ENCODE measurements around the gene KAT2B. TPM values are rescaled to one million over a fixed set of nuclear protein-coding genes. Genes with fewer than 3 reads are reported as not detected.

Gene KAT2B
- total RNA-seq, 4 donors from 2014 or later = 57.2 to 122 (median 74.9) TPM

DNA sequence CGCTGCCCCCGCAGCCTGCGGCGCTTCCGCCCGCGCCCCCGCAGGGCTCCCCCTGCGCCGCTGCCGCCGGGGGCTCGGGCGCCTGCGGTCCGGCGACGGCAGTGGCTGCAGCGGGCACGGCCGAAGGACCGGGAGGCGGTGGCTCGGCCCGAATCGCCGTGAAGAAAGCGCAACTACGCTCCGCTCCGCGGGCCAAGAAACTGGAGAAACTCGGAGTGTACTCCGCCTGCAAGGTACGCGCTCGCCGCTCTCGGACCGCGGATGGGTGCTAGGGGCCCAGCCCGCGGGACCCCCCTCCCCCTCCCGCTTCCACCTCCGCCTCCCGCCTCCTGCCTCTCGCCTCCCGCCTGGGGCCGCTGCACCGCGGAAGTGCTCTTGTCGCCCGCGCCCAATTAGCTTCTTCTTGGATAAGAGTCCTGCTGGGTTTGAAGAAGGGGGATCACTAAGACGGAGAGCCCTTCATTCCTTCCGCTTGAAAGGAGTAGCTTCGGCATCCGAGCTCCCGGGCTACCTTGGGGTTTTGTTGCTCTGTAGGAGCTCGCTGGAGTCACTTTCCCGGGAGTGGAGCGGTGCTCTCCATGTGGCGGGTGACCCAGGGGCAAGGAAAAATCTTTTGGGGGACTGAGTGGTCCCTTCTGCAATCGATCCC, 426 bp downstream of the KAT2B start:
- peak overlapping the region; percentile 78 to 99 (median 95) for H3K27ac ChIP-seq
- H3K27me3 ChIP-seq = no peaks in the 10 kb centered on the region
- peak in 1 of 2 donors; percentile 62 for TF ChIP-seq POLR2A (IDR thresholded peaks at IDR 0.05)
- TF ChIP-seq, protein P1, sequence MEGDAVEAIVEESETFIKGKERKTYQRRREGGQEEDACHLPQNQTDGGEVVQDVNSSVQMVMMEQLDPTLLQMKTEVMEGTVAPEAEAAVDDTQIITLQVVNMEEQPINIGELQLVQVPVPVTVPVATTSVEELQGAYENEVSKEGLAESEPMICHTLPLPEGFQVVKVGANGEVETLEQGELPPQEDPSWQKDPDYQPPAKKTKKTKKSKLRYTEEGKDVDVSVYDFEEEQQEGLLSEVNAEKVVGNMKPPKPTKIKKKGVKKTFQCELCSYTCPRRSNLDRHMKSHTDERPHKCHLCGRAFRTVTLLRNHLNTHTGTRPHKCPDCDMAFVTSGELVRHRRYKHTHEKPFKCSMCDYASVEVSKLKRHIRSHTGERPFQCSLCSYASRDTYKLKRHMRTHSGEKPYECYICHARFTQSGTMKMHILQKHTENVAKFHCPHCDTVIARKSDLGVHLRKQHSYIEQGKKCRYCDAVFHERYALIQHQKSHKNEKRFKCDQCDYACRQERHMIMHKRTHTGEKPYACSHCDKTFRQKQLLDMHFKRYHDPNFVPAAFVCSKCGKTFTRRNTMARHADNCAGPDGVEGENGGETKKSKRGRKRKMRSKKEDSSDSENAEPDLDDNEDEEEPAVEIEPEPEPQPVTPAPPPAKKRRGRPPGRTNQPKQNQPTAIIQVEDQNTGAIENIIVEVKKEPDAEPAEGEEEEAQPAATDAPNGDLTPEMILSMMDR (IDR thresholded peaks at IDR 0.05) = no peak
- DNase-seq = peak; percentile 86 to 89
- intact Hi-C loops (cut with DNase I) = loop anchor here (5.0 kb wide), 1 partner anchor 93 kb away; the partner anchor contains the start of gene RAB5A
- H3K36me3 ChIP-seq = no peaks in the 10 kb centered on the region
- peak overlapping the region; percentile 5 to 73 (median 60) for H3K4me3 ChIP-seq (replicated peaks in 1 of 3)
- 0 to 2% methylated on average over 10 to 20 of the region's 64 CpGs for WGBS, 2 donors
- peaks cover 28 to 30% of the 10 kb centered on the region in 2 donors for H3K4me1 ChIP-seq
- no peaks in the 10 kb centered on the region for H3K9me3 ChIP-seq

DNA sequence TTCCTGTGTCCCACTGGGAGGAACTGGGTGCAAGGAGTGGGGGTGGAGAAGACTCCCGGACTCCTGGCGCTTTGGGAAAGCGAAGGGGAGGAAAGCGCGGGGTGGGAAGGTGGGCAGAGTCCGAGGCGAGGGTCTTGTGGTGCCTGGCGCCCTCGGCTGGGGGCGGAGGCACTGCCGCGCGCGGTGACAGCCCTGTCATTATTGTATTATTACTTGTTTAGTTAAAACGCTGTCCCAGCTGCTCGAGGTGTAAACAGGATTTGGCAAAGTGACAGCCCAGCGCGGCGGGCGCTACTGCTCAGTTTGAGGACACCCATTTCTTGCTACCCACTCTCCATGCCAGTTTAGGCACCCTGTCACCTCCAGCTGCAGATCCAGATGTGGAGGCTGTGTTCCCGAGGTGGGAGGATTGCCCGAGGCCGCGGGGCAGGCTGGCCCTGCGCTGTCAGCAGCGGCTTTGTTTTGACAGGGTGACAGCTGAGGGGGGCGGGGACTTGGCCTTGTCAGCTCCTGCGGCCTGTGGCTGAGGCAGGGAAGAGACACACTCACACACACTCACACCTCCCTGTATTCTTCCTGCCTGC, 1.0 kb downstream of the KAT2B start:
- H3K9me3 ChIP-seq = no peaks in the 10 kb centered on the region
- peak overlapping the region; percentile 78 to 99 (median 95) for H3K27ac ChIP-seq
- intact Hi-C loops (cut with DNase I) = loop anchor here (5.0 kb wide), 1 partner anchor 94 kb away; the partner anchor contains the start of gene RAB5A
- 1 to 2% methylated on average over 25 to 27 of the region's 28 CpGs for WGBS, 2 donors
- TF ChIP-seq POLR2A (IDR thresholded peaks at IDR 0.05) = peak in 1 of 2 donors; percentile 81
- TF ChIP-seq, protein P1 (IDR thresholded peaks at IDR 0.05) = no peak
- H3K27me3 ChIP-seq = no peaks in the 10 kb centered on the region
- peak overlapping the region; percentile 5 to 73 (median 60) for H3K4me3 ChIP-seq (replicated peaks in 1 of 3)
- no peaks in the 10 kb centered on the region for H3K36me3 ChIP-seq
- H3K4me1 ChIP-seq = peaks cover 28 to 30% of the 10 kb centered on the region in 2 donors
- DNase-seq = peak; percentile 94 to 97

DNA sequence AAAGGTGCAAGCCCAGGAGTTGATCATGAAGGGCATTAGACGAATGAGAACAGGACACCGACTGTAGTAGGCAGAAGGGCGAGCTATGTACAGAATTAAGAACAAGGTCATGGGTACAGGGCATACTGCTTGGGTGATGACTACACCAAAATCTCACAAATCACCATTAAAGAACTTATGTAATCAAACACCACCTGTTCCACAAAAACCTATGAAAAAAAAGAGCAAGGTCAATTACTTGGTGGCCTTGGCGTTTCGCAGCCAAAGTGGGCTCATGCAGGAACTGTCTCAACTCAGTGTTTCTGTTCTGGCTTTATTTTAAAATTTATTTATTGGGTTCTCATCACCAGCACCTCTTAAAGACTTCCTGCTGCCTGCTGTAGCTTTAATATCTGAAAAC, 2.1 kb downstream of the KAT2B start:
- no peak overlapping the region for H3K4me3 ChIP-seq (replicated peaks in 1 of 3)

DNA sequence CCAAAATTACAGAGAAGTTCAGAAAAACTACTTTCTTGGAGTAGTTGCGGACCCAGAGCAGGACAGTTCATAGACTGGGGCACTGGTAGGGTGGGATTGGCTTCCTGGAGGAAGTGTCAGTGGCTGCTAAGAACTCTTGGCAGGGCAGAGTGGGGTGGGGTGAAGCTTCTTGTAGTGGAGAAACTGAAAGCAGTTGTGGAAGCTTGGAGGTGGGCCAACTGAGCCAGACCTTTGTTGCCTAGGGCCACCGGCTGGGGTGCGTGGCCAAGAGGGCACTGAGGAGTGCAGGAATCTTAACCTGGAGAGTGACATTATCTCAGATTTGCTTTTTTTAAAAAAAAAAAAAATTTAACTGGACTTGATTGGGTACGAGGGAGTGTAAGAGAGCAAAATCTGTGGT, 3.1 kb downstream of the KAT2B start:
- Histone ChIP-seq H3K27me3 (no peaks in the 10 kb centered on the region), H3K4me1 (peaks cover 39 to 41% of the 10 kb centered on the region in 2 donors), H3K36me3 (no peaks in the 10 kb centered on the region), H3K9me3 (no peaks in the 10 kb centered on the region), H3K27ac (peak overlapping the region; percentile 80 to 95 (median 83)), H3K4me3 (replicated peaks in 1 of 3) (peak overlapping the region in 1 of 3 donors; percentile 13)
- DNase-seq = peak; percentile 94 to 95
- no peak for TF ChIP-seq POLR2A (IDR thresholded peaks at IDR 0.05)
- TF ChIP-seq, protein P1 (IDR thresholded peaks at IDR 0.05) = no peak
- intact Hi-C loops (cut with DNase I) = loop anchor here (5.0 kb wide), 1 partner anchor 96 kb away; the partner anchor contains the start of gene RAB5A
- WGBS, 2 donors = 20 to 21% methylated on average over 4 of the region's 4 CpGs

More for the DNA sequence above, 2.1 kb downstream of the KAT2B start:
- Histone ChIP-seq H3K27me3 (no peaks in the 10 kb centered on the region), H3K4me1 (peaks cover 30 to 31% of the 10 kb centered on the region in 2 donors), H3K27ac (peak overlapping the region in 2 of 3 donors; percentile 80 to 95), H3K9me3 (no peaks in the 10 kb centered on the region), H3K36me3 (no peaks in the 10 kb centered on the region)
- intact Hi-C loops (cut with DNase I) = loop anchor here (5.0 kb wide), 1 partner anchor 95 kb away; the partner anchor contains the start of gene RAB5A
- WGBS, 2 donors = 82 to 86% methylated on average over 5 of the region's 5 CpGs
- no peak for DNase-seq
- no peak for TF ChIP-seq POLR2A (IDR thresholded peaks at IDR 0.05)
- TF ChIP-seq, protein P1 (IDR thresholded peaks at IDR 0.05) = no peak

All from thyroid gland (tissue), 4 donors.